ENCODE data around the gene RBKS. TPM values are rescaled to one million over a fixed set of nuclear protein-coding genes. Genes with fewer than 3 reads are reported as not detected.
"Not testable (repeated sequence)": the region's sequence is repeated elsewhere in the genome, so short reads cannot be mapped to it uniquely, and the experiment has no call there.

Gene RBKS
- total and polyA plus RNA-seq, 2 donors from 2014 or later = 10.3 to 28.7 TPM

DNA sequence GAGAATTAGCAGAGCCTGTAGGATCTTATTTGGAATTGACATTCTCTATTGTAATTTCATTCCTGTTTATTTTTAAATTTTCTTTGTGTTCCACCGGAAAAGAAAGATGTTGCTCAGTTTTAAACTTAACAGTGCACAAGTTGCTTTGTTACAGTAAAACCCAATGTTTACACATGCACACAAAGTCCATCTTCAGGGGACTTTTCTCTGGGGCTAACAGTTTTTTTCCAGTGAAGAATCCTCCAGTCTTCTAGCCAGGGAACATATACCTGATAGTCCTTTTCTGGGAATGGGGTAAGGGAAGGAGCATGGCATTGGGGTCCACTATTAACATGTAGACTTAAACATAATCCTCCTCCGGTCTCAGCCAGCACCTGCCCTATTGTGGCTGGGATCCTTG, 143.9 kb downstream of the RBKS start:
- TF ChIP-seq, protein P1, sequence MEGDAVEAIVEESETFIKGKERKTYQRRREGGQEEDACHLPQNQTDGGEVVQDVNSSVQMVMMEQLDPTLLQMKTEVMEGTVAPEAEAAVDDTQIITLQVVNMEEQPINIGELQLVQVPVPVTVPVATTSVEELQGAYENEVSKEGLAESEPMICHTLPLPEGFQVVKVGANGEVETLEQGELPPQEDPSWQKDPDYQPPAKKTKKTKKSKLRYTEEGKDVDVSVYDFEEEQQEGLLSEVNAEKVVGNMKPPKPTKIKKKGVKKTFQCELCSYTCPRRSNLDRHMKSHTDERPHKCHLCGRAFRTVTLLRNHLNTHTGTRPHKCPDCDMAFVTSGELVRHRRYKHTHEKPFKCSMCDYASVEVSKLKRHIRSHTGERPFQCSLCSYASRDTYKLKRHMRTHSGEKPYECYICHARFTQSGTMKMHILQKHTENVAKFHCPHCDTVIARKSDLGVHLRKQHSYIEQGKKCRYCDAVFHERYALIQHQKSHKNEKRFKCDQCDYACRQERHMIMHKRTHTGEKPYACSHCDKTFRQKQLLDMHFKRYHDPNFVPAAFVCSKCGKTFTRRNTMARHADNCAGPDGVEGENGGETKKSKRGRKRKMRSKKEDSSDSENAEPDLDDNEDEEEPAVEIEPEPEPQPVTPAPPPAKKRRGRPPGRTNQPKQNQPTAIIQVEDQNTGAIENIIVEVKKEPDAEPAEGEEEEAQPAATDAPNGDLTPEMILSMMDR (IDR thresholded peaks at IDR 0.05; ENCODE audit: borderline replicate concordance, extremely low read depth, insufficient read depth) = no peak
- intact Hi-C loops (cut with DNase I) = no loop called here
- no peak overlapping the region for H3K27ac ChIP-seq (ENCODE audit: low read depth in 2 of 2, low read length in 2 of 2)
- no peak overlapping the region for H3K4me3 ChIP-seq (ENCODE audit: low read length in 3 of 3)
- no peaks in the 10 kb centered on the region for H3K36me3 ChIP-seq (ENCODE audit: control insufficient read depth in 2 of 3, insufficient read depth in 3 of 3, low read length in 3 of 3)
- H3K9ac ChIP-seq (ENCODE audit: low read length in 3 of 3) = no peak overlapping the region
- FAIRE-seq (no peak), DNase-seq (no peak)
- no peaks in the 10 kb centered on the region for H3K9me3 ChIP-seq (ENCODE audit: control insufficient read depth in 2 of 3, insufficient read depth in 1 of 3, low read length in 3 of 3)
- H3K27me3 ChIP-seq (ENCODE audit: control insufficient read depth, insufficient read depth, low read length) = no peaks in the 10 kb centered on the region
- no peaks in the 10 kb centered on the region for H3K4me1 ChIP-seq (ENCODE audit: control insufficient read depth in 2 of 3, insufficient read depth in 2 of 3, low read depth in 1 of 3, low read length in 3 of 3)

DNA sequence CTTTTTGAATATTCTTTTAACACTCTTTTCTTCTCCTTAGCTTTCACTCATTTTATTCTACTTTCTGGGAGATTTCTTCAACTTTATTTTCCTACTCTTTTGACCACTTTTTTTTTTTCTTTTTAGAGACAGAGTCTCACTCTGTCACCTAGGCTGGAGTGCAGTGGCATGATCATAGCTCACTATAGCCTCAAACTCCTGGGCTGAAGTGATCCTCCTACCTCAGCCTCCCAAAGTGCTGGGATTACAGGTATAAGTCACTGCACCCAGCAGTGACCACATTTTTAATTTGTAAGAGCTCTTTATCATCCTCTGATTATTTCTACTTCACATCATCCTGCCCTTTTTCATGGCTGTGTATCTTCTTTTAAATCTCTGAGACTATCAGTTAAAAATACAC, 144.7 kb downstream of the RBKS start:
- H3K9me3 ChIP-seq (ENCODE audit: control insufficient read depth in 2 of 3, insufficient read depth in 1 of 3, low read length in 3 of 3); H3K27me3 ChIP-seq (ENCODE audit: control insufficient read depth, insufficient read depth, low read length); H3K4me1 ChIP-seq (ENCODE audit: control insufficient read depth in 2 of 3, insufficient read depth in 2 of 3, low read depth in 1 of 3, low read length in 3 of 3); DNase-seq; H3K9ac ChIP-seq (ENCODE audit: low read length in 3 of 3); intact Hi-C loops (cut with DNase I); FAIRE-seq; H3K27ac ChIP-seq (ENCODE audit: low read depth in 2 of 2, low read length in 2 of 2); H3K36me3 ChIP-seq (ENCODE audit: control insufficient read depth in 2 of 3, insufficient read depth in 3 of 3, low read length in 3 of 3); H3K4me3 ChIP-seq (ENCODE audit: low read length in 3 of 3): not testable (repeated sequence)

DNA sequence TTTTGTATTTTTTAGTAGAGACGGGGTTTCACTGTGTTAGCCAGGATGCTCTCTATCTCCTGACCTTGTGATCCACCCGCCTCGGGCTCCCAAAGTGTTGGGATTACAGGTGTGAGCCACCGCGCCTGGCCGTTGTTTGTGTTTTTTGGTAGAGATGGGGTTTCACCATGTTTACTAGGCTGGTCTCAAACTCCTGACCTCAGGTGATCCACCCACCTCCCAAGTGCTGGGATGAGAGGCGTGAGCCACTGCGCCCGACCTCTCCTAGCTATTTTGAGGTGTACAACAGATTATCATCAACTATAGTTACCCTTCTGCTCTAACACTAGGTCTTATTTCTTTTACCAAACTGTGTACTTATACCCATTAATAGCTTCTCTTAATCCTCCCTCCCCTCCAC, 147.6 kb downstream of the RBKS start:
- Histone ChIP-seq H3K27me3 (ENCODE audit: control insufficient read depth, insufficient read depth, low read length) (no peaks in the 10 kb centered on the region), H3K9me3 (ENCODE audit: control insufficient read depth in 2 of 3, insufficient read depth in 1 of 3, low read length in 3 of 3) (no peaks in the 10 kb centered on the region), H3K9ac (ENCODE audit: low read length in 3 of 3) (no peak overlapping the region), H3K4me1 (ENCODE audit: control insufficient read depth in 2 of 3, insufficient read depth in 2 of 3, low read depth in 1 of 3, low read length in 3 of 3) (peaks cover 0 to 7% (median 0%) of the 10 kb centered on the region in 3 donors), H3K4me3 (ENCODE audit: low read length in 3 of 3) (no peak overlapping the region), H3K36me3 (ENCODE audit: control insufficient read depth in 2 of 3, insufficient read depth in 3 of 3, low read length in 3 of 3) (no peaks in the 10 kb centered on the region), H3K27ac (ENCODE audit: low read depth in 2 of 2, low read length in 2 of 2) (no peak overlapping the region)
- intact Hi-C loops (cut with DNase I) = no loop called here
- DNase-seq (no peak), FAIRE-seq (no peak)
- TF ChIP-seq, protein P1 (IDR thresholded peaks at IDR 0.05; ENCODE audit: borderline replicate concordance, extremely low read depth, insufficient read depth) = no peak

DNA sequence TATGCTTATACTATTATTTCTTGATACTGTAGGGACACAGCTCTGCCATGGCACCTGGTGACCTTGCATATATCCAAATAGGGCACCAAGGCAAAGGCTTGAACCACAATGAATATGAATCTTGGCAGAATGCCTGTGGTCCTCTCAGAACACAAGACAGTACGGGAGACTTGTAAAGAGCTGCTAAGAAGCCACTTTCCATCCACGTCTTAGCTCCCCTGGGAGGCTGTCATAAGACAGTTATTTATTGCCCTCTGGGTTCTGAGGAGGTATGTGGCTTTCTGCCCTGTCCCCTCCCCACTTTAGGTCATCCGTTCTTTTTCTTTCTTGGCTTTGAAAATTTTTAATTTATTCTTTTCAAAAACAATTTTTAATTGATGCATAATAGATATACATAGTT, 148.5 kb downstream of the RBKS start:
- TF ChIP-seq, protein P1 (IDR thresholded peaks at IDR 0.05; ENCODE audit: borderline replicate concordance, extremely low read depth, insufficient read depth) = no peak

More for the DNA sequence above, 148.5 kb downstream of the RBKS start:
- FAIRE-seq = no peak
- DNase-seq = no peak
- intact Hi-C loops (cut with DNase I) = no loop called here
- no peaks in the 10 kb centered on the region for H3K9me3 ChIP-seq (ENCODE audit: control insufficient read depth in 2 of 3, insufficient read depth in 1 of 3, low read length in 3 of 3)
- no peak overlapping the region for H3K4me3 ChIP-seq (ENCODE audit: low read length in 3 of 3)
- H3K27me3 ChIP-seq (ENCODE audit: control insufficient read depth, insufficient read depth, low read length) = no peaks in the 10 kb centered on the region
- no peak overlapping the region for H3K27ac ChIP-seq (ENCODE audit: low read depth in 2 of 2, low read length in 2 of 2)
- peaks cover 0 to 12% (median 5%) of the 10 kb centered on the region in 3 donors for H3K4me1 ChIP-seq (ENCODE audit: control insufficient read depth in 2 of 3, insufficient read depth in 2 of 3, low read depth in 1 of 3, low read length in 3 of 3)
- H3K36me3 ChIP-seq (ENCODE audit: control insufficient read depth in 2 of 3, insufficient read depth in 3 of 3, low read length in 3 of 3) = no peaks in the 10 kb centered on the region
- no peak overlapping the region for H3K9ac ChIP-seq (ENCODE audit: low read length in 3 of 3)

Measured in kidney (tissue), 14 donors.